Keratinocyte (primary cell): ENCODE results near the gene PLXNA2.

ENCODE experiments used
- EZH2 ChIP-seq: IDR thresholded peaks from one replicate; pipeline ENCODE4 v1.6.1; 2012; ENCODE audit warnings: inconsistent platforms, mild to moderate bottlenecking, low read length, moderate library complexity
- TF ChIP-seq, protein P1 (sequence below), 3 experiments: IDR thresholded peaks in 1 of 3; conservative IDR thresholded peaks in 1 of 3; optimal IDR thresholded peaks in 1 of 3; 2 replicates in 2 of 3; 3 replicates in 1 of 3; pipeline versions ENCODE3 to v1.5.1; 2011; ENCODE audit warnings: low read length in 3 of 3, mild to moderate bottlenecking in 3 of 3, moderate library complexity in 2 of 3, control low read depth in 1 of 3, inconsistent platforms in 1 of 3; ENCODE audit not compliant: insufficient read depth in 2 of 3; ENCODE audit errors: extremely low read depth in 1 of 3

DNA sequence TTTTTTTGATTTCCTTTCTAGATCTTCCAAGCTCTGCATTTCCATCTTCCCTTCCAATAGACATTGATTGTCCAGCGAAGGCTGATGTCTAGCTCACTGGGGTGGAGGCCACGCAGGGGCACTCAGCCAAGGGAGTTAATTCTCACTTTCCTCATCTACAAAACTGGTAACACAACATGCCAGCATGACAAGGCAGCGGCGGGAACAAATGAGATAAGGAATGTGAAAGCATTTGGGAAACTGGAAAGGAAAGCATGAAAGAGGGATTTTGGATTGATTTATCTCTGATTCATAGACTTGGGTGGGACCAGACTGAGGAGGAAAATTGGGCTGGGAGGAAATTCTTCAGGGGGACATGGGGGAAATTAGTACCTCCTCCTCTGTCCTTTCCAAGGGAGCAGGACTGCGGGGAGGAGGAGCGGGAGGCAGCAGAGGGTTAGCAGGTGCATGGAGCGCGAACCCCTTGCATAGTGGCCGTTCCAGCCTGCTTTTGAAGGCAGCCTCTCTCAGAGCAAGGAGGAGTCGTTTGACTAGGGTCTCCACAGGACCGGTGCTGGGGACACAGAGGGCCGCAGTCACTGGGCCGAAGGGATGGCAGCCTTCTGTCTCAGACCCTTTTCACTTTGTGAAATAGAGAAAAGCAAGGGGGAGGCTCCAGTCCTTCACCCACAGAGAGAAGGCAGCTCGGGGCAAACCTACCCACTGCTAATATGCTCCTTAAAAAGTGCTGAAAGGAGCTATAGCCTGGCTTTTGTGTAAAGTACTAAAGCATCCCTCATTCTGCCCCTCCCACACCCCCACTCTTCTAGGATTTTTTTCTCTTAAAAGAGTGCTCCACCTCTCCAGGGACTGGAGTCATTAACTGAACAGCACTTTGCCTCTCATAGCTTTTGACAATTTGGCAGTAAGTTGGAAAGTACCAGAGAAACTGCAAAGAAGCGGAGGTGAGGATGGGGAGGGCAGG lies 89.2 kb downstream of the PLXNA2 start:
- no peak for TF ChIP-seq EZH2
- TF ChIP-seq, protein P1, sequence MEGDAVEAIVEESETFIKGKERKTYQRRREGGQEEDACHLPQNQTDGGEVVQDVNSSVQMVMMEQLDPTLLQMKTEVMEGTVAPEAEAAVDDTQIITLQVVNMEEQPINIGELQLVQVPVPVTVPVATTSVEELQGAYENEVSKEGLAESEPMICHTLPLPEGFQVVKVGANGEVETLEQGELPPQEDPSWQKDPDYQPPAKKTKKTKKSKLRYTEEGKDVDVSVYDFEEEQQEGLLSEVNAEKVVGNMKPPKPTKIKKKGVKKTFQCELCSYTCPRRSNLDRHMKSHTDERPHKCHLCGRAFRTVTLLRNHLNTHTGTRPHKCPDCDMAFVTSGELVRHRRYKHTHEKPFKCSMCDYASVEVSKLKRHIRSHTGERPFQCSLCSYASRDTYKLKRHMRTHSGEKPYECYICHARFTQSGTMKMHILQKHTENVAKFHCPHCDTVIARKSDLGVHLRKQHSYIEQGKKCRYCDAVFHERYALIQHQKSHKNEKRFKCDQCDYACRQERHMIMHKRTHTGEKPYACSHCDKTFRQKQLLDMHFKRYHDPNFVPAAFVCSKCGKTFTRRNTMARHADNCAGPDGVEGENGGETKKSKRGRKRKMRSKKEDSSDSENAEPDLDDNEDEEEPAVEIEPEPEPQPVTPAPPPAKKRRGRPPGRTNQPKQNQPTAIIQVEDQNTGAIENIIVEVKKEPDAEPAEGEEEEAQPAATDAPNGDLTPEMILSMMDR (optimal IDR thresholded peaks at IDR 0.05 in 1 of 3, IDR thresholded peaks at IDR 0.05 in 1 of 3, conservative IDR thresholded peaks at IDR 0.05 in 1 of 3; ENCODE audit: extremely low read depth in 1 of 3, insufficient read depth in 2 of 3, low read length in 3 of 3): no peak
